ENCODE results near the gene COMMD1. TPM values are rescaled to one million over a fixed set of nuclear protein-coding genes. Genes with fewer than 3 reads are reported as not detected.
A peak's percentile ranks its signal among the peaks of the same experiment; 100 is the strongest.

Gene COMMD1
- total RNA-seq, 1 experiment from 2014 or later: 24.7 TPM

DNA sequence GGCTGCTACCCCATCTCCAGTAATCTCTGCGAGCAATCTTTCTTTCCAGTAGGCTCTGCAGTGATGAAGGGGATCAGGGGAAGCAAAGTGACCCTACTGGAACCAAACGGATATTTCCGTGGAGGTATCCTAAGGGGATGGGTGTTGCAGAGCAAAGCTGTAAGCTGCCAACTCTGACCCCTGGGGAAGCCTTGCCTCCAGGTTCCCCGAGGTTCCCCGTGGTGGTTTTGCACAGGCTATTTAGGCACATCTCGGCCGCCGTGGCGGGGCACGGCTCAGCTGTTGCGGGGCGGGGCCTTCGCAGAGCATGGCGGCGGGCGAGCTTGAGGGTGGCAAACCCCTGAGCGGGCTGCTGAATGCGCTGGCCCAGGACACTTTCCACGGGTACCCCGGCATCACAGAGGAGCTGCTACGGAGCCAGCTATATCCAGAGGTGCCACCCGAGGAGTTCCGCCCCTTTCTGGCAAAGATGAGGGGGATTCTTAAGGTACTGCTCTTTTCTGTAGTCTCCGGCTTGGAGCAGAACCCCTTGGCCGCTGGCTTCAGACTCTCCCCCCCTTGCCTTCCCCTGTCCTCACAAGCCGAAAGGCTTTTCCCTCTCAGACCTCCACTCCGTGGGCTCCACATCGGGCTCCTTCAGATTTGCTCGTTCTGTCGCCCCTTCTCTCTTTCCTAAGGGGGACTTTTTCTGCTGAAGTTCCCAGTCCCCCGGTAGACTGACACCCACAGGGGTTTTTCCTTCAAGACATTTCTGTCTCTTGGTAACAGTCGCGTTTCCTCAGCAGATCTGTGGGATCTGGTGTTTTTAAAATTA is at the start of gene COMMD1 (continued):
- TF ChIP-seq, protein P1, sequence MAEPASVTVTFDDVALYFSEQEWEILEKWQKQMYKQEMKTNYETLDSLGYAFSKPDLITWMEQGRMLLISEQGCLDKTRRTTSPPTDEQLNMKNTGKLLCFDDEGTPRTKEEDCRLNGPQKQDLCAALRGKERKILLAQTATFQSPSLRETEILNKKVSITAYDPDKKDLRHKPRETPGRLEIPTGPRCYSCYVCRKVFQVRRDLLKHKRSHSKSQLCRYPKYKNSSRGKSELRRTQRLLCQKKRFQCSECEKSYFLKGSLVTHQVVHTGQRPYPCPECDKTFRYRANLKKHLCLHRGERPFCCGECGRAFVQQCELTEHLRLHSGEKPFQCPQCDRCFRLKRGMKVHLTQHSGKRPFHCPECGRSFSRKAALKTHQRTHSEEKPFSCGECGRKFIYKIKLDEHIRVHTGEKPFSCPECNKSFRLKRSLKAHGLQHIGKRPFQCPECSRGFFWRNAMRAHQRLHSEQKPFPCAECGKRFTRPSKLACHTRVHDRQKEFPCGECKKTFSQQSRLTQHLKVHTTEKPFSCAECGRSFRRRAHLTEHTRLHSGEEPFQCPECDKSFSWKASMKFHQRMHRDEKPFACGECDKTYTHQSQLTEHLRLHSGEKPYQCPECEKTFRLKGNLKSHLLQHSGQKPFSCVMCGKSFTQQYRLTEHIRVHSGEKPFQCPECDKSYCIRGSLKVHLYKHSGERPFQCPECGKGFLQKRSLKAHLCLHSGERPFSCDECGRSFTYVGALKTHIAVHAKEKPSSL (CRISPR knock-in tag; conservative IDR thresholded peaks at IDR 0.05): no peak
- no peak for TF ChIP-seq IRF2 (CRISPR knock-in tag; IDR thresholded peaks at IDR 0.05; ENCODE audit: borderline replicate concordance, low read depth)
- TF ChIP-seq, protein P2, sequence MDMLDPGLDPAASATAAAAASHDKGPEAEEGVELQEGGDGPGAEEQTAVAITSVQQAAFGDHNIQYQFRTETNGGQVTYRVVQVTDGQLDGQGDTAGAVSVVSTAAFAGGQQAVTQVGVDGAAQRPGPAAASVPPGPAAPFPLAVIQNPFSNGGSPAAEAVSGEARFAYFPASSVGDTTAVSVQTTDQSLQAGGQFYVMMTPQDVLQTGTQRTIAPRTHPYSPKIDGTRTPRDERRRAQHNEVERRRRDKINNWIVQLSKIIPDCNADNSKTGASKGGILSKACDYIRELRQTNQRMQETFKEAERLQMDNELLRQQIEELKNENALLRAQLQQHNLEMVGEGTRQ (CRISPR knock-in tag; IDR thresholded peaks at IDR 0.05): peak; percentile 65

DNA sequence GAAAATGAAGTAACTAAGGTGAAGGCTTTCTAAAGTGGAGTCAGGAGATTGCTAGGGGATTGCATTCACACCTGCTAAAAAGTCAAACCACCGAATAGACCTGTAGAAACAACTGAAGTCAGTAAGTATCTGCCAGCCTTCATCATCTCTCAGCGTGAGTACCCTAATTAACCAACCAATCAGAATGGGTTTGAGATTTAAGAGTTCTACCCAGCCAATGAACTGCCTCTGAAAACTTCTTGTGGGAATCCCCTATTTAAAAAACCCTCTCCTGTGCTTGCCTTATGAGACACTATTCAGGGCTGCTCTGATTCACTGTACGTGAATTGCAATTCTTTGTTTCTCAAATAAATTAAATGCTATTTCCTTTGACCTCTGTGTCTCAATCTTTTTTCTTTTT is 48.2 kb upstream of the COMMD1 start:
- CTCF ChIA-PET: no interaction called here
- POLR2A ChIA-PET: interaction anchor here (0.7 kb wide), 1 partner anchor 783 kb away, joined by 5 read pairs; no protein-coding TSS in a partner anchor
- DNase-seq (ENCODE audit: low spot score): no peak
- no peaks in the 10 kb centered on the region for H3K27me3 Mint-ChIP-seq (ENCODE audit: low read depth)
- no peak overlapping the region for H3K4me3 Mint-ChIP-seq
- no peak overlapping the region for H3K27ac Mint-ChIP-seq
- H3K9me3 Mint-ChIP-seq: no peaks in the 10 kb centered on the region
- peaks cover 8% of the 10 kb centered on the region; the same call in 1 of the 2 replicates for H3K4me1 Mint-ChIP-seq
- no peak for ATAC-seq
- H3K36me3 Mint-ChIP-seq: no peaks in the 10 kb centered on the region
- TF ChIP-seq, protein P3, sequence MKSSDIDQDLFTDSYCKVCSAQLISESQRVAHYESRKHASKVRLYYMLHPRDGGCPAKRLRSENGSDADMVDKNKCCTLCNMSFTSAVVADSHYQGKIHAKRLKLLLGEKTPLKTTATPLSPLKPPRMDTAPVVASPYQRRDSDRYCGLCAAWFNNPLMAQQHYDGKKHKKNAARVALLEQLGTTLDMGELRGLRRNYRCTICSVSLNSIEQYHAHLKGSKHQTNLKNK (CRISPR knock-in tag; IDR thresholded peaks at IDR 0.05): no peak
- TF ChIP-seq, protein P4, sequence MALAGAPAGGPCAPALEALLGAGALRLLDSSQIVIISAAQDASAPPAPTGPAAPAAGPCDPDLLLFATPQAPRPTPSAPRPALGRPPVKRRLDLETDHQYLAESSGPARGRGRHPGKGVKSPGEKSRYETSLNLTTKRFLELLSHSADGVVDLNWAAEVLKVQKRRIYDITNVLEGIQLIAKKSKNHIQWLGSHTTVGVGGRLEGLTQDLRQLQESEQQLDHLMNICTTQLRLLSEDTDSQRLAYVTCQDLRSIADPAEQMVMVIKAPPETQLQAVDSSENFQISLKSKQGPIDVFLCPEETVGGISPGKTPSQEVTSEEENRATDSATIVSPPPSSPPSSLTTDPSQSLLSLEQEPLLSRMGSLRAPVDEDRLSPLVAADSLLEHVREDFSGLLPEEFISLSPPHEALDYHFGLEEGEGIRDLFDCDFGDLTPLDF (CRISPR knock-in tag; IDR thresholded peaks at IDR 0.05): no peak
- TF ChIP-seq, protein P5, sequence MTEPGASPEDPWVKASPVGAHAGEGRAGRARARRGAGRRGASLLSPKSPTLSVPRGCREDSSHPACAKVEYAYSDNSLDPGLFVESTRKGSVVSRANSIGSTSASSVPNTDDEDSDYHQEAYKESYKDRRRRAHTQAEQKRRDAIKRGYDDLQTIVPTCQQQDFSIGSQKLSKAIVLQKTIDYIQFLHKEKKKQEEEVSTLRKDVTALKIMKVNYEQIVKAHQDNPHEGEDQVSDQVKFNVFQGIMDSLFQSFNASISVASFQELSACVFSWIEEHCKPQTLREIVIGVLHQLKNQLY (CRISPR knock-in tag; IDR thresholded peaks at IDR 0.05): no peak
- TF ChIP-seq, protein P1 (CRISPR knock-in tag; conservative IDR thresholded peaks at IDR 0.05): no peak
- TF ChIP-seq, protein P2 (CRISPR knock-in tag; IDR thresholded peaks at IDR 0.05): no peak
- no peak for TF ChIP-seq ATF1 (CRISPR knock-in tag; IDR thresholded peaks at IDR 0.05)
- TF ChIP-seq GTF2I (CRISPR knock-in tag; conservative IDR thresholded peaks at IDR 0.05): no peak
- TF ChIP-seq JUN (CRISPR knock-in tag; IDR thresholded peaks at IDR 0.05): no peak
- TF ChIP-seq, protein P6, sequence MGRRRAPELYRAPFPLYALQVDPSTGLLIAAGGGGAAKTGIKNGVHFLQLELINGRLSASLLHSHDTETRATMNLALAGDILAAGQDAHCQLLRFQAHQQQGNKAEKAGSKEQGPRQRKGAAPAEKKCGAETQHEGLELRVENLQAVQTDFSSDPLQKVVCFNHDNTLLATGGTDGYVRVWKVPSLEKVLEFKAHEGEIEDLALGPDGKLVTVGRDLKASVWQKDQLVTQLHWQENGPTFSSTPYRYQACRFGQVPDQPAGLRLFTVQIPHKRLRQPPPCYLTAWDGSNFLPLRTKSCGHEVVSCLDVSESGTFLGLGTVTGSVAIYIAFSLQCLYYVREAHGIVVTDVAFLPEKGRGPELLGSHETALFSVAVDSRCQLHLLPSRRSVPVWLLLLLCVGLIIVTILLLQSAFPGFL (CRISPR knock-in tag; IDR thresholded peaks at IDR 0.05; ENCODE audit: borderline replicate concordance): no peak
- no peak for TF ChIP-seq ZNF396 (CRISPR knock-in tag; IDR thresholded peaks at IDR 0.05; ENCODE audit: borderline replicate concordance)
- TF ChIP-seq, protein P7, sequence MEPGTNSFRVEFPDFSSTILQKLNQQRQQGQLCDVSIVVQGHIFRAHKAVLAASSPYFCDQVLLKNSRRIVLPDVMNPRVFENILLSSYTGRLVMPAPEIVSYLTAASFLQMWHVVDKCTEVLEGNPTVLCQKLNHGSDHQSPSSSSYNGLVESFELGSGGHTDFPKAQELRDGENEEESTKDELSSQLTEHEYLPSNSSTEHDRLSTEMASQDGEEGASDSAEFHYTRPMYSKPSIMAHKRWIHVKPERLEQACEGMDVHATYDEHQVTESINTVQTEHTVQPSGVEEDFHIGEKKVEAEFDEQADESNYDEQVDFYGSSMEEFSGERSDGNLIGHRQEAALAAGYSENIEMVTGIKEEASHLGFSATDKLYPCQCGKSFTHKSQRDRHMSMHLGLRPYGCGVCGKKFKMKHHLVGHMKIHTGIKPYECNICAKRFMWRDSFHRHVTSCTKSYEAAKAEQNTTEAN (CRISPR knock-in tag; IDR thresholded peaks at IDR 0.05): no peak
- TF ChIP-seq ZNF416 (CRISPR knock-in tag; IDR thresholded peaks at IDR 0.05): no peak
- no peak for TF ChIP-seq MXD4 (CRISPR knock-in tag; IDR thresholded peaks at IDR 0.05; ENCODE audit: borderline replicate concordance)
- TF ChIP-seq, protein P8, sequence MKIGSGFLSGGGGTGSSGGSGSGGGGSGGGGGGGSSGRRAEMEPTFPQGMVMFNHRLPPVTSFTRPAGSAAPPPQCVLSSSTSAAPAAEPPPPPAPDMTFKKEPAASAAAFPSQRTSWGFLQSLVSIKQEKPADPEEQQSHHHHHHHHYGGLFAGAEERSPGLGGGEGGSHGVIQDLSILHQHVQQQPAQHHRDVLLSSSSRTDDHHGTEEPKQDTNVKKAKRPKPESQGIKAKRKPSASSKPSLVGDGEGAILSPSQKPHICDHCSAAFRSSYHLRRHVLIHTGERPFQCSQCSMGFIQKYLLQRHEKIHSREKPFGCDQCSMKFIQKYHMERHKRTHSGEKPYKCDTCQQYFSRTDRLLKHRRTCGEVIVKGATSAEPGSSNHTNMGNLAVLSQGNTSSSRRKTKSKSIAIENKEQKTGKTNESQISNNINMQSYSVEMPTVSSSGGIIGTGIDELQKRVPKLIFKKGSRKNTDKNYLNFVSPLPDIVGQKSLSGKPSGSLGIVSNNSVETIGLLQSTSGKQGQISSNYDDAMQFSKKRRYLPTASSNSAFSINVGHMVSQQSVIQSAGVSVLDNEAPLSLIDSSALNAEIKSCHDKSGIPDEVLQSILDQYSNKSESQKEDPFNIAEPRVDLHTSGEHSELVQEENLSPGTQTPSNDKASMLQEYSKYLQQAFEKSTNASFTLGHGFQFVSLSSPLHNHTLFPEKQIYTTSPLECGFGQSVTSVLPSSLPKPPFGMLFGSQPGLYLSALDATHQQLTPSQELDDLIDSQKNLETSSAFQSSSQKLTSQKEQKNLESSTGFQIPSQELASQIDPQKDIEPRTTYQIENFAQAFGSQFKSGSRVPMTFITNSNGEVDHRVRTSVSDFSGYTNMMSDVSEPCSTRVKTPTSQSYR (CRISPR knock-in tag; IDR thresholded peaks at IDR 0.05): no peak
- TF ChIP-seq, protein P9, sequence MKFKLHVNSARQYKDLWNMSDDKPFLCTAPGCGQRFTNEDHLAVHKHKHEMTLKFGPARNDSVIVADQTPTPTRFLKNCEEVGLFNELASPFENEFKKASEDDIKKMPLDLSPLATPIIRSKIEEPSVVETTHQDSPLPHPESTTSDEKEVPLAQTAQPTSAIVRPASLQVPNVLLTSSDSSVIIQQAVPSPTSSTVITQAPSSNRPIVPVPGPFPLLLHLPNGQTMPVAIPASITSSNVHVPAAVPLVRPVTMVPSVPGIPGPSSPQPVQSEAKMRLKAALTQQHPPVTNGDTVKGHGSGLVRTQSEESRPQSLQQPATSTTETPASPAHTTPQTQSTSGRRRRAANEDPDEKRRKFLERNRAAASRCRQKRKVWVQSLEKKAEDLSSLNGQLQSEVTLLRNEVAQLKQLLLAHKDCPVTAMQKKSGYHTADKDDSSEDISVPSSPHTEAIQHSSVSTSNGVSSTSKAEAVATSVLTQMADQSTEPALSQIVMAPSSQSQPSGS (CRISPR knock-in tag; IDR thresholded peaks at IDR 0.05; ENCODE audit: borderline replicate concordance, low read depth): no peak
- no peak for TF ChIP-seq CREB1 (CRISPR knock-in tag; IDR thresholded peaks at IDR 0.05)

Measured in WTC11 (cell line).